Hematopoietic multipotent progenitor cell treated with erythropoietin and hydrocortisone succinate and interleukin-3 and kit ligand, for 8 days (in vitro differentiated cells): ENCODE data around the gene ZFYVE16.
"Not testable (repeated sequence)": the region's sequence is repeated elsewhere in the genome, so short reads cannot be mapped to it uniquely, and the experiment has no call there.

Experiments used
- DNase-seq: peaks from one replicate; pipeline ENCODE4 v3.0.0-alpha.2; 2015

The ZFYVE16 gene

DNA sequence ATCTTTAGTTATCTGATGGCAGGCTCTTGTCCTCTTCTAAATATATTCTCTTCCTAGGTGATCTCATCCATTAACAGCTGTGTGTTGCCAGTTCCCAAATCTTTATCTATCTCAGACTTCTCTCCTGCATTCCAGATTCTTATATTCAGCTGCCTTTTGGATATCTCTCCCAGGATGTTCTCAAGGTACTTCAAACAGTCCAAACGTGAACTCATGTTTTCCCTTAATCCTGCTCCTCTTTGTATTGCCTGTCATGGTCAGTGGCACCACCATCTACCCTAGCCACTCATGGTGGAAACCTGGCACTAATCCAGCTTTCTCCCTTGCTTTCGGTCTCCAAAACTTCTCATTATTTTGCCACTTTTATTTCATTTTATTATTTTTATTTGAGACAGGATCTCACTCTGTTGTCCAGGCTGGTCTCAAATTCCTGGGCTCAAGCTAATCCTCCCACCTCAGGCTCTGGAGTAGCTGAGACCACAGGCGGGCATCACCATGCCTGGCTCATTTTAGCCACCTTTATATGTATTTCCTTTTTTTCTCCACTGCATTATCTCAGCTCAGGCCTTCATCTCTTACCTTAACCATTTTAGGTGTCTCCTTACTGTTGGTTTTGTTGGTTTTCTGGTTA is 3.8 kb downstream of the ZFYVE16 start:
- DNase-seq = no peak

DNA sequence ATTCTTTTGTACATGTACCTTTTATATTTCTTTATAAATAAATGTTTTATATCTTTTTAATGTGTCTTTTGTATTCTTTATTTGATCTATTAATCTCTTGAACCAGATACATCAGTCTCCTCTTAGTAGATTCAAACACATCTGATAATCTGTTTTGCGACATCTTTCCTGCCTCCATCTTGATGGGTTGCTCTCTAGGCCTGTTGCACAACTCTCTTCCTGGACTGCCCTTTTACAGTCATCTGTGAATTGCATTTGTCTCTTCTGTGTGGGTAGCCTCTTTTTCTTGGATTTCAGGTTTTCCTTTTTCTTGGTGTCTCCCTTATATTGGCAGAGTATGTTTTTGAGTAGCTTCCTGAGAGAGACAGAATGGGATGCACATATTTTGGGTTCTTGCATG is 6.2 kb downstream of the ZFYVE16 start:
- no peak for DNase-seq

DNA sequence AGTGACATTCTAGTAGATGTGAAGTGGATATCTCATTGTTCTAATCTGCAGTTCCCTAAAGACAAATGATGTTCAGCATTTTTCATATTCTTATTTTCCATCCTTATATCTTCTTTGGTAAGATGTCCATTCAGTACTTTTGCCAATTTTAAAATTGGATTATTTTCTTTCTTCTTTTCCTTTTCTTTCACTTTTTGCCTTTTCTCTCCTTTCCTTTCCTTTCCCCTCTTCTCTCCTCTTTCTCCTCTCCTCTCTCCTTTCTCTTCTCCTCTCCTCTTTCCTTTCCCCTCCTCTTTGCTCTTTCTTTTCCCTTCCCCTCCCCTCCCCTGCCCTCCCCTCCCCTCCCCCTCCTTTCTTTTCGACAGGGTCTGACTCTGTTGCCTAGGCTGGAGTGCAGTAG is 10.1 kb downstream of the ZFYVE16 start:
- no peak for DNase-seq

DNA sequence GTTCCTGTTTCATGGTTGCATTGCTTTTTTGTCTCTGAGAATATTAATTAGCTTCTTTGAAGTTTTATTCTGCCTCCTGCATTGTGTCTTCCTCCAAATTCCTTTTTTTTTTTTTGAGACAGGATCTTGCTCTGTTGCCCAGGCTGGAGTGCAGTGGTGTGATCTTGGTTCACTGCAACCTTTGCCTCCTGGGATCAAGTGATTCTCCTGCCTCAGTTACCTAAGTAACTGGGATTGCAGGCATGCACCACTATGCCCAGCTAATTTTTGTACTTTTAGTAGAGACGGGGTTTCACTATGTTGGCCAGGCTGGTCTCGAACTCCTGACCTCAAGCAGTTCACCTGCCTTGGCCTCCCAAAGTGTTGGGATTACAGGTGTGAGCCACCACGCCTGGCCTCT is 16.5 kb downstream of the ZFYVE16 start:
- DNase-seq = not testable (repeated sequence)

DNA sequence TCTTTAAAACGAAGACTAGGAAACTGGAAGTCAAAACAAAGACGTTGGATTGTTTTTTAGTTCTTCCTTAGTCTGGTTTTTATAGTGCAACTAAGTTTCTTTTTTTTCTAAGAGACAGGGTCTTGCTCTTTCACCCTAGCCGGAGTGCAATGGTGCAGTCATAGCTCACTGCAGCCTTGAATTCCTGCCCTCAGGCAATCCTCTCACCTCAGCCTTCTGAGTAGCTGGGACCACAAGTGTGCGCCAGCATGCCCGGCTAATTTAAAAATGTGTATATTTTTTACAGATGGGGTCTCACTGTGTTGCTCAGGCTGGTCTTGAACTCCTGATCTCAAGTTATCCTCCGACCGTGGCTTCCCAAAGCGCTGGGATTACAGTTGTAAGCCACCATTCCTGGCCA is 27.6 kb downstream of the ZFYVE16 start:
- DNase-seq = no peak

DNA sequence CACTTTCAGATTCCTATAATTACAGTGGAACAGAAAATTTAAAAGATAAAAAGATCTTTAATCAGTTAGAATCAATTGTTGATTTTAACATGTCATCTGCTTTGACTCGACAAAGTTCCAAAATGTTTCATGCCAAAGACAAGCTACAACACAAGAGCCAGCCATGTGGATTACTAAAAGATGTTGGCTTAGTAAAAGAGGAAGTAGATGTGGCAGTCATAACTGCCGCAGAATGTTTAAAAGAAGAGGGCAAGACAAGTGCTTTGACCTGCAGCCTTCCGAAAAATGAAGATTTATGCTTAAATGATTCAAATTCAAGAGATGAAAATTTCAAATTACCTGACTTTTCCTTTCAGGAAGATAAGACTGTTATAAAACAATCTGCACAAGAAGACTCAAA is 29.5 kb downstream of the ZFYVE16 start:
- peak; percentile 9 for DNase-seq

DNA sequence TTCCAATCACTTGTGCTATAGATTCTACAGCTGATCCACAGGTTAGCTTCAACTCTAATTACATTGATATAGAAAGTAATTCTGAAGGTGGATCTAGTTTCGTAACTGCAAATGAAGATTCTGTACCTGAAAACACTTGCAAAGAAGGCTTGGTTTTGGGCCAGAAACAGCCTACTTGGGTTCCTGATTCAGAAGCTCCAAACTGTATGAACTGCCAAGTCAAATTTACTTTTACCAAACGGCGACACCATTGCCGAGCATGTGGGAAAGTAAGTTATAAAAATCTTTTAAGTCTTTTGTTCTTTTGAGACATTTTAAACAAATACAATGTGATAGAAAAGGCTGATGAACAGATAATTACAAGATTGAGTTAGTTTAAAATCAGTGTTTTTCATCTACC is 30.9 kb downstream of the ZFYVE16 start:
- no peak for DNase-seq

DNA sequence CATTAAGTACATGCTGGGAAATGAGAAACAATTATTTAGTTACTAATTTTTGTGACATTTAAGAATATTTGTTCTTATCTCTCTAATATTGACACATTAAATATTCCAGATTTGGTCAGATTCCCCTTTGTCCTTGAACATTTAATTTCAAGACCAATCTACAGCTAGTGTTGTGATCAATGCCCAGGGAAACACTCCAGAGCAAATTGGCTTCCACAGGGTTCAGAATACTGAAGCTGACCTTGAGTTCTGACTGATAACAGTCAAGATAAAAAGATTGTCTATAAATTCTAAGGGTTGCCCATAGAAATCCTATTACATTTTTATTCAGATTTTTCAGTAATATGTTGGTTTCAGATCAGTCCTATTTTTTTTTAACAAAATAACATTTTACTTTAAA is 31.3 kb downstream of the ZFYVE16 start:
- DNase-seq = no peak

DNA sequence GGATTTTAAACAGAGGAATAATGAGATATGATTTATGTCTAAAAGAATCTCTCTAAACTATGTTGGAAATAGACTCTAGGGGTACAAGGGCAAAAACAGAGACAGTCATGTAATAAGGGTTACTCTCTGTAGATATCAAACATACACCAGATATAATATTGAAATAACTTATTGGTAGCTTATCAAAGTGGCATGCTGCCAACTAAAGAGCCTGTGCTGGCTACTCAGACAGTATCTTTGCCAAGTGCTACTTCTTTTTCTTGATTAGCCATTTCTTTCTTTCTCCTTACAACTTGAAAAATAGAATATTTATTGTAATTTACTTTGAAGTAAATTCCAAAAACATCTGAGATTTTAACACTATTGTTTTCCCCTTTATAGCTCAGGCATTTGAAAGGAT is 34.9 kb downstream of the ZFYVE16 start:
- DNase-seq = peak; percentile 35

DNA sequence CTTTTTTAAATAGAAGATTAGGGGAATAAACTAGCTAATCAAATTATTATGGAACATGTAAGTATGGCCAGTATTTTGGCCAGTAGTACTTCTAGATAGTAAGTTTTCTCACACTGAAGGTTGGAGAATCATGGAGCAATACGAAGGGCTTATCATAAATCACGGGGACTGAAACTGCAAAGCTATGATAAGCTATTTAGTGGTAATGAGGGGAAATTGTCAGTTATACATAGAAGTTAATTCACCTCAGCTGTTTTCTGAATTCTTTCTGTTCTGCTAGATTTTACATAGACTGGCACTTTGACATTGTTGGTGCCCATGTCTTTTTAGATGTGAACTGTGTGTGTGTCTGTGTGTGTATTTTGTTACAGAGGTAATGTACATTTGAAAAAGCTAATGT is 45.5 kb downstream of the ZFYVE16 start:
- DNase-seq = peak; percentile 63

DNA sequence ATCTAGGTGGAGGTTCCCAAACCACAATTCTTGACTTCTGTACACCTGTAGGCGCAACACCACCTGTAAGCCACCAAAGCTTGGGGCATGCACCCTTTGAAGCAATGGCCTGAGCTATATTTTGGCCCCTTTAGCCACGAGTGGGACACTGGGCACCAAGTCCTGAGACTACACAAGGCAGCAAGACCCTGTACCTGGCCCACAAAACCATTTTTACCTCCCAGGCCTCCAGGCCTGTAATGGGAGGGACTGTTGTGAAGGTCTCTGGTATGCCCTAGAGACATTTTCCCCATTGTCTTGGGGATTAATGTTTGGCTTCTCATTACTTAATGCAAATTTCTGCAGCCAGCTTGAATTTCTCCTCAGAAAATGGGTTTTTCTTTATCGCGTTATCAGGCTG is 55.4 kb downstream of the ZFYVE16 start:
- no peak for DNase-seq

DNA sequence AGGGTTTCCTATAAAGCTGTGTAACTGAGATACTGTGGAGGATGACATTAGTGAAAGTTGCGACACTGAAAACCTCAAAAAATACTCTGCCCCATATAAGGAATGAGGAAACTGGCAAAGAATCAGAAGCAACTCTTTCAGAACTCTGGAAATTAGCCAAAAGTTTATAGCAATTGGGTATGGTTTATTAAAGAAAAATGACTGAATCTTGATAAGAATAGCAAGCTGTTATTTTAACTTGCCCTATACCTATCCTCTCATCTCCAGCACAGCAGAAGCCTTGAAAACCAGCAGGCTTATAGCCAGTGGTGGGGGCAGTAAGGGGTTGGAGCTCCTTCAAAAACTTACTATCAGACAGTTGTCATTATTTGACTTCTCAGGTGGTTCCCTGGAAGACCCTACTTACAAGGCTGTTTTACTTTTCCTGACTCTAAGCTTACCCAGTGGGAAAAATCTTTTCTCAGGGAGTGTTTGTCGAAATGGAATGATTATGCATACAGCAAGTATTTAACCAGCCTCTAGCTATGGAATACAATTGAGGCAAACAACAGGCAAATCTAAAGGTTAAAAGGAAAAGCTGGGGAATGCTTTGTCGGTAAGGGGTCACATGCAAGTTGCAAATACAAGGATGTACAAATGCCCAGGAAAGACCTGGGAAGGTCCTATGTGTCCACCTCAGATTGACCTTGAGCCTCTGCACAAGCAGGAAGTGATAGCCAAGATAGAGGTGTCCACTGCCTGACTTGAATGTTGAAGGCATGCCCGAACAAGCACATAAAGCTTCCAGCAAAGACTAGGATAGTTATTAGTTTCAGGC is 59.0 kb downstream of the ZFYVE16 start:
- no peak for DNase-seq

DNA sequence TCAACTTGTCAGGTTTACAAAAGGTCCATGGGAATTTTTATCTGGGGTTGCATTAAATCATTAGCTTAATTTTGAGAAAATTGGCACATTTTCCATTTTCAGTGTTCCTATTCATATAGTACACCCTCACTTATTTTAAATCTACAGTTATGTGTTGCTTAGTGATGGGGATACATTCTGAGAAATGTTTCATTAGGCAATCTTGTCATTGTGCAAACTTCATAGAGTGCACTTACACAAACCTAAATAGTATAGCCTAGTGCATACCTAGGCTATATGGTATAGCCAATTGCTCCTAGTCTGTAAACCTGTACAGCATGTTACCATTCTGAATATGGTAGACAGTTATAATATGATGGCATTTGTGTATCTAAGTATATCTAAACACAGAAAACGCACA is 60.3 kb downstream of the ZFYVE16 start:
- DNase-seq = no peak

DNA sequence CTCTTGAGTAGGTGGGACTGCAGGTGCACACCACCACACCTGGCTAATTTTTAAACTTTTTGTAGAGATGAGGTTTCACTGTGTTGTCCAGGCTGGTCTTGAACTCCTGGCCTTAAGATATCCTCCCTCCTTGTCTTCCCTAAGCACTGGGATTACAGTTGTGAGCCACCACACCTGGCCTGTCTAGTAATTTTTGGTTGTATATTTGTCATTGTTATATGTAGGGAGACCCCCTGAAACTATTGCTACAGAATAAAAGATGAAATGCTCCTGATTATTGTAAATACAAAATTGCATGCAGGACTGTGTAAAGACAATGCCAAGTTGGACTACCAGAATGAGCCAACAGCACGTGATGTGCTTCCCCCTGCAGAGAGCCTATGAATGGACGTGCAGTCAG is 62.8 kb downstream of the ZFYVE16 start:
- DNase-seq = not testable (repeated sequence)

DNA sequence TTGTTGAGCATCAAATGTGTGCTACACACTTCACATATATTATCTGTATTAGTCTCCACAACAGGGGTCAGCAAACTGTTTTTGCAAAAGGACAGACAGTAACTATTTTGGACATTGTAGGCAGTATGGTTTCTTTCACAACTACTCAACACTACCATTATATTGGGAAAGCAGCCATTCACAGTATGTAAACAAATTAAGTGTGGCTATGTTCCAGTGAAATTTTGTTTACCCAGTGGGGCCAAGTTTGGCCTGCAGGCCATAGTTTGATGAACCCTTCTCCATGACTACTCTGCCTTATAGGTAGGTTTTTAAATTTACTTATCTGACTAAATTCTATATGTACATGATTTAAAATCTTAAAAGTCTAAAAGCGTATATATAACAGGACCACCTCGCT is 67.1 kb downstream of the ZFYVE16 start:
- DNase-seq = no peak

DNA sequence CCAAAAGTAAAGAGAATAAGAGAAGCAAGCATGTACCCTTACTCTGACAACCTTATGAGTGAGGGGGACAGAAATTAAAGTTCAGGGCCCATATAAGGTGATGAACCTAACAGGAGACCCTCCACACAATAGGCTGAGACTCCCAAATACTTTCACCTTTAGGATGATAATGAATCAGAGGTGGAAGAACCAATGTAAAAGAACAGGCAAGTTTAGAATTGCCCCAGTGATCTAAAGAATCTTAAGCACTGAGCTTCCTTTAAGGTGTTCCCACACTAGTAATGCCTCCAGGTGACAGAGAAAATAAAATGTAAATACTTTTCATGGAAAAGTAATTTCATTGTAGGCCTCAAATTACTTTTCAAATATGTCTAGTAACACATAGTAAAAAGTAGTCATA is 71.8 kb downstream of the ZFYVE16 start:
- DNase-seq = no peak

DNA sequence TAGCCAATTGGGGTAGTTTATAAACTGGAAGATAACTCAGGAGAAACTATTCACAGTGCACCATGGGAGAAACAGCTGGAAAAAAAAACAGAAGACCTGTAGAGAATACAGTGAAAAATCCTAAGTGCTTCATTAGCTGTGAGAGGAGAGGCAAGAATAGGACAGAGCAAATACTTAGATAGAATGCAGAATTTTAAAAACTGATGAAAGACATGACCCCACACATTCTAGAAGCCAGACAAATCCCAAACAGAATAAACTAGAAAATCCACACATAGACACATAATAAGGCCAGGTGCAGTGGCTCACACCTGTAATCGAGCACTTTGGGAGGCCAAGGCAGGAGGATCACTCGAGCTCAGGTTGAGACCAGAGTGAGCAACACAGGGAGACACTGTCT is 72.5 kb downstream of the ZFYVE16 start:
- DNase-seq = no peak

DNA sequence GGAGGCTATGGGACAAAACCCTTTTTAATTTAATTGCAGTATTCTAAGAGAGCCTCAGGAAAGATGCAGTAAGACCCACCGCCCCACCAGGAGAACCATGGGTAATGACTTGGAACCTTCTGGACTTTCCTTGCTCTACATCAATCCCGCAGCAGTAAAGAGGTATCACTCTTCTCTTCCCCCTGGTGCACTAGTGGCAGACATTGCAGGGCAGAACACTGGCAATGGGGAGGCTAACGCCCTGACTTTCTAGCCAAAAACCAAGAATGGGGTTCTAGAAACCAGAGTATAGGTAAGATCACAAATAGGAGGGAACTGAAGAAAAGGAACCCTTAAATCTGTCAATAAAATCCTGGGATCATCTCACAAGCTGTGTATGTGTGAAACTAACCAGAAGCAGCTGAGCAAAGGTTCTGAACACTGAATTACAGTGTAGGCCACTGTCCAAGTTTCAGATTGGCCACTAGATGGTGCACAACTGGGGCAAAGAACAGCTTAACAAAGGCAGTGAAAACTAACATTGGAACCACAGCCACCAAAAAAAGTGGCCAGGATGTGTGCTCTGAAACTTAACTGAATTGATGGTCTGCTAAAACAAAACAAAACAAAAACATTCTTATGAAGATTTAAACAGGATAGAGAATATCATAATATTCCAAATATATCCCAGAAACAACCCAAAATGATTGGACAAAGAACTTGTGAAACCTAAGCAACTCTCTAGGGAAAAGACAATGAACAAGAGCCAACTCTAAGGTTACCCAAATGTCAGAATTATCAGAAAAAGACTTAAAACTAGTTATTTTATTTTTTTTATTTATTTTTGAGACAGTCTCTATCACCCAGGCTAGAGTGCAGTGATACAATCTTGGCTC is 73.4 kb downstream of the ZFYVE16 start:
- DNase-seq = peak; percentile 65

DNA sequence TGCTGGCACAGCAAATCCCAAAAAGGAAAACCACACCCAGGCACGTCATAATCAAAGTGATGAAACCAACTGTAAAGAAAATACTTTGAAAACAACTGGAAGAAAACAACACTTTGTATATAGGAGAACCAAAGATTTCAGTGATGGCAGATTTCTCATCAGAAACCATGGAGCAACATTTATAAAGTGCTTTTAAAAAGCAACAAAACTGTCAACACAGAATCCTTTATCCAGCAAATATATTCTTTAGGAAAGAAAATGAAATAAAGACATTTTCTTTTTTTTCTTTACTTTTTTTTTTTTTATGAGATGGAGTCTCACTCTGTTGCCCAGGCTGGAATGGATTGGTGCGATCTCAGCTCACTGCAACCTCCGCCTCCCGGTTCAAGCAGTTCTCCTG is 74.7 kb downstream of the ZFYVE16 start:
- DNase-seq = no peak

DNA sequence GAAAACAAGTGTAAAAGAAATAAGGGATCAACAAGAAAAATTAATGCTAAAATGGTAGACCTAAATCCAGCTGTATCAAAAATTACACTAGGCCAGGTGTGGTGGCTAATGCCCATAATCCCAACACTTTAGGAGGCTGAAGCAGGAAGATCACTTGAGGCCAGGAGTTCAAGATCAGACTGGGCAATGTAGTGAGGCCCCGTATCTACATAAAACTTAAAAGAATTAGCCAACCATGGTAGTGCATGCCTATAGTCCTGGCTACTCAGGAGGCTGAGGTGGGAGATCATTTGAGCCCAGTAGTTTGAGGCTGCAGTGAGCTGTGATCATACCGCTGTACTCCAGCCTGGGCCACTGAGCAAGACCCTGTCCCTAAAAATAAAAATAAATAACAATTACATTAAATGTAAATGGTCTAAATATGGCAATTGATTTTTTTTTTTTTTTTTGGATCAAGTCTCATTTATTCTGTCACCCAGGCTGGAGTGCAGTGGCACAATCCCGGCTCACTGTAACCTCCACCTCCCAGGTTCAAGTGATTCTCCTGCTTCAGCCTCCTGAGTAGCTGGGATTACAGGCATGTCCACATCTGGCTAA is 75.9 kb downstream of the ZFYVE16 start:
- no peak for DNase-seq

DNA sequence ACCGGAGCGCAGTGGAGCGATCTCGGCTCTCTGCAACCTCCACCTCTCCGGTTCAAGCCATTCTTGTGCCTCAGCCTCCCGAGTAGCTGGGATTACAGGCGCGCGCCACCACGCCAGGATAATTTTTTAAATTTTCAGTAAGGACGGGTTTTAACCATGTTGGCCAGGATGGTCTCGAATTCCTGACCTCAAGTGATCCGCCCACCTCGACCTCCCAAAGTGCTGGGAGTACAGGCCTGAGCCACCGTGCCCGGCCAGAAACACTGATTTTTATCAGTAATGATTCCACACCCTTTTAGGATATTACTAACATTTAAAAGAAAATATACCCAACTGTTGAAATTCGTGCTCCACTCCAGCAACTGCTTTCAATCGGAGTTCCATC is 79.6 kb downstream of the ZFYVE16 start:
- DNase-seq = no peak

DNA sequence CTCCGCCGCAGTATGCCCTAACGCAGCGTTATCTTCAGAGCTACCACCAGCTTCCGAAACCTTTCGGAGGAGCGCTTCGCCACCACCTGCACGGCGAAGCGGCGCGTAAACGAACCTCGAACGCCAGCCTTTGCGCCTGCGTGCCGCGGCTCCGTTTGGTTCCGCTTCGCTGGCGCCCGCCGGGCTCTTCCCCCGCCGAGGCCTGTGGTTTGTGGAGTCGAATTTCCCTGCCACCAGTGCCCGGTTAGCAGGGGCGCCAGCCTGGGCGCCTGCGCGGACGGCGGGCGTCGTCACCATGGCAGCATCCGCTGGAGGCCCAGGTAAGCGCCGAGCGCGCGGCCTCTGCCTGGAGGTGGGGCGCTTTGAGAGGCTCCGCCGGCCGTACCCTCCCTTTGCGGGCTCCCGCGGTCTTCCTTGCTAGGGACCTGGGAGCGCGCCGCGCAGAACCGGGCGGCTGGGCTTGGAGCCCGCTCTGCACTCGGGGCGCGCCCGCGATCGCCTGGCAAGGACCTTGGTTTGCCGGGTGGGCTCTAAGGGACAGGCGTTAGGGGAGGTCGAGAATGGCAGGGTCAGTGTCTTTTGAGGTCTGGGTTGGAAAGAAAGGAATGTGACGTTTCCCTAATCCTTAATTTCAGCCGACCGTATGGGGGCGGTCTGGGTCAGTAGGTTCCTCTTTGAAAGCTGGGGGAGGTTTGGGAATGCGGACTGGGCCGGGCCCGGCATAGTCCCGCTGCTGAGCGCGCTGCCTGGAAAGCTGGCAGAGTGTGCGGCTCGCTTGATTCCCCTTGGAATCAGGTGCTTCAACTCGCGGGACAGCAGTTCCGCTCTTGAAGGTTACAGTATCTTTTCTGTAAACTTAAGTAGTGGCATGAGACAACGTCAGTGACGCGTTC is 80.2 kb downstream of the ZFYVE16 start, which contains the start of gene FAM151B:
Gene FAM151B, plus strand, starts transcription at position 272 of the 893 bp plus-strand sequence. Its CDS starts 24 bp downstream, at position 296.
- DNase-seq = peak; percentile 66
